C4-2B (cell line): ENCODE measurements around the gene TSPAN15.

Source experiments
- ZFX ChIP-seq: fragments of 450-650 bp; IDR thresholded peaks from 2 replicates; pipeline ENCODE4 v1.6.1; 2017
- TF ChIP-seq, protein P1 (sequence below): fragments of 450-650 bp; conservative IDR thresholded peaks from 2 replicates; pipeline ENCODE4 v1.5.1; 2017; ENCODE audit warnings: mild to moderate bottlenecking

DNA sequence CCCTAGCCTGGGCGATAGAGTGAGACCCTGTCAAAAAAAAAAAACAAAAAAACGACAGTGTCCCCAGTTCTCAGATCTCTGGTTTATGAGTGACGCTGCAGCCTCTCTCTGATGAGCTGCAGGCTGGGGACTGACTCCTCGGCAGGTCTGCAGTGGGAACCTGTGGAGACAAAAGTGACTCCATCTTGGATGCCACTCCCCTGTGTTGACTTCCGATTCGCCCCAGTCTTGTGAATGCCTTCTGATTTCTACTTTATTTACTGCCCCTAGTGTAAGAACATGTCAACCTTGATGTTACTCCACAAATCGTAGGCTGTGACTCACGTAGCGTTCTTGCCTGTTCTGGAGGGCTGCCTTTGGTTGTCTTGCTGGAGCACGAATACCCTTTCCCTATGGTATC, 40.8 kb upstream of the TSPAN15 start:
- TF ChIP-seq, protein P1, sequence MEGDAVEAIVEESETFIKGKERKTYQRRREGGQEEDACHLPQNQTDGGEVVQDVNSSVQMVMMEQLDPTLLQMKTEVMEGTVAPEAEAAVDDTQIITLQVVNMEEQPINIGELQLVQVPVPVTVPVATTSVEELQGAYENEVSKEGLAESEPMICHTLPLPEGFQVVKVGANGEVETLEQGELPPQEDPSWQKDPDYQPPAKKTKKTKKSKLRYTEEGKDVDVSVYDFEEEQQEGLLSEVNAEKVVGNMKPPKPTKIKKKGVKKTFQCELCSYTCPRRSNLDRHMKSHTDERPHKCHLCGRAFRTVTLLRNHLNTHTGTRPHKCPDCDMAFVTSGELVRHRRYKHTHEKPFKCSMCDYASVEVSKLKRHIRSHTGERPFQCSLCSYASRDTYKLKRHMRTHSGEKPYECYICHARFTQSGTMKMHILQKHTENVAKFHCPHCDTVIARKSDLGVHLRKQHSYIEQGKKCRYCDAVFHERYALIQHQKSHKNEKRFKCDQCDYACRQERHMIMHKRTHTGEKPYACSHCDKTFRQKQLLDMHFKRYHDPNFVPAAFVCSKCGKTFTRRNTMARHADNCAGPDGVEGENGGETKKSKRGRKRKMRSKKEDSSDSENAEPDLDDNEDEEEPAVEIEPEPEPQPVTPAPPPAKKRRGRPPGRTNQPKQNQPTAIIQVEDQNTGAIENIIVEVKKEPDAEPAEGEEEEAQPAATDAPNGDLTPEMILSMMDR, result no peak
- TF ChIP-seq ZFX, result no peak
